Immature natural killer cell (primary cell): Measurements from ENCODE around the gene C17orf50. TPM values are rescaled to one million over a fixed set of nuclear protein-coding genes. Genes with fewer than 3 reads are reported as not detected.
"Not testable (repeated sequence)": the region's sequence is repeated elsewhere in the genome, so short reads cannot be mapped to it uniquely, and the experiment has no call there.

Experiments used
- DNase-seq, 3 donors: peaks; one replicate each; pipeline ENCODE4 v3.0.0; 2022; ENCODE audit warnings: mixed read lengths in 1 of 3
- H3K27ac Mint-ChIP-seq, 6 donors: one replicate each; pipeline ENCODE4 v1.8.0; 2020; ENCODE audit warnings: mixed read lengths in 6 of 6, mild to moderate bottlenecking in 5 of 6, inconsistent platforms in 4 of 6, moderate library complexity in 3 of 6
- H3K27me3 Mint-ChIP-seq, 3 donors: one replicate each; pipeline ENCODE4 v1.8.0; 2020 to 2021; ENCODE audit warnings: low read depth in 3 of 3, mild to moderate bottlenecking in 3 of 3, mixed read lengths in 3 of 3, moderate library complexity in 3 of 3, inconsistent platforms in 1 of 3
- H3K36me3 Mint-ChIP-seq, 3 donors: one replicate each; pipeline ENCODE4 v1.8.0; 2020; ENCODE audit warnings: mixed read lengths in 3 of 3, inconsistent platforms in 2 of 3, mild to moderate bottlenecking in 2 of 3
- H3K4me1 Mint-ChIP-seq, 2 donors: one replicate each; pipeline ENCODE4 v1.8.0; 2020; ENCODE audit warnings: inconsistent platforms in 2 of 2, mild to moderate bottlenecking in 2 of 2, mixed read lengths in 2 of 2, moderate library complexity in 1 of 2
- H3K4me3 Mint-ChIP-seq, 5 donors: one replicate each; pipeline ENCODE4 v1.8.0; 2020; ENCODE audit warnings: mild to moderate bottlenecking in 5 of 5, mixed read lengths in 5 of 5, inconsistent platforms in 3 of 5, moderate library complexity in 3 of 5
- H3K9me3 Mint-ChIP-seq, 6 donors: one replicate each; pipeline ENCODE4 v1.8.0; 2020; ENCODE audit warnings: mild to moderate bottlenecking in 6 of 6, mixed read lengths in 6 of 6, inconsistent platforms in 4 of 6, moderate library complexity in 3 of 6
- polyA plus RNA-seq, 3 donors: library from polyadenylated mRNA; unstranded; fragments of 300-500 nt; fragmentation: Illumina TruSeq; gene quantifications; one replicate each; pipeline ENCODE4 v1.2.3, GENCODE V29; 2021

C17orf50 gene
- polyA plus RNA-seq, 3 donors from 2014 or later: 0.28 to 0.34 TPM; not detected in 1

- H3K4me1 Mint-ChIP-seq: peaks cover 0 to 3% of the 10 kb centered on the region in 2 donors
- H3K27ac Mint-ChIP-seq: no peak overlapping the region
- DNase-seq: no peak
- peaks cover 6 to 11% (median 8%) of the 10 kb centered on the region in 3 donors for H3K27me3 Mint-ChIP-seq
- no peaks in the 10 kb centered on the region for H3K9me3 Mint-ChIP-seq
- peak overlapping the region in 1 of 5 donors; percentile 40 for H3K4me3 Mint-ChIP-seq
- H3K36me3 Mint-ChIP-seq: no peaks in the 10 kb centered on the region
Measured at GRCh38 chr17:35750526-35751395, 9.9 kb upstream of the C17orf50 start.

- not testable (repeated sequence) for H3K4me3 Mint-ChIP-seq, DNase-seq
- peaks cover 6 to 11% (median 8%) of the 10 kb centered on the region in 3 donors for H3K27me3 Mint-ChIP-seq
Measured at GRCh38 chr17:35751541-35751940, 9.1 kb upstream of the C17orf50 start.

GRCh38 chr17:35752471-35752870 lies 8.2 kb upstream of the C17orf50 start:
- H3K9me3 Mint-ChIP-seq: no peaks in the 10 kb centered on the region
- no peak overlapping the region for H3K4me3 Mint-ChIP-seq
- no peaks in the 10 kb centered on the region for H3K36me3 Mint-ChIP-seq
- H3K27me3 Mint-ChIP-seq: peaks cover 5 to 10% (median 8%) of the 10 kb centered on the region in 3 donors
- no peak overlapping the region for H3K27ac Mint-ChIP-seq
- H3K4me1 Mint-ChIP-seq: peaks cover 0 to 3% of the 10 kb centered on the region in 2 donors
- DNase-seq: no peak

More at GRCh38 chr17:35751541-35751940, 9.1 kb upstream of the C17orf50 start:
- not testable (repeated sequence) for H3K9me3 Mint-ChIP-seq, H3K36me3 Mint-ChIP-seq, H3K27ac Mint-ChIP-seq, H3K4me1 Mint-ChIP-seq

GRCh38 chr17:35752945-35753764 lies 7.5 kb upstream of the C17orf50 start, which contains the start of gene GAS2L2:
Gene GAS2L2 (minus strand): TSS chr17:35753239. CDS start chr17:35752850, 389 bp downstream.
- Mint-ChIP-seq H3K36me3 (no peaks in the 10 kb centered on the region), H3K9me3 (no peaks in the 10 kb centered on the region), H3K4me1 (peaks cover 0 to 3% of the 10 kb centered on the region in 2 donors), H3K4me3 (no peak within 1 kb of the TSS), H3K27me3 (peaks cover 4 to 8% (median 8%) of the 10 kb centered on the region in 3 donors), H3K27ac (no peak within 1 kb of the TSS)
- DNase-seq: no peak

GRCh38 chr17:35757243-35757642 lies 3.4 kb upstream of the C17orf50 start:
- Mint-ChIP-seq H3K4me1 (no peaks in the 10 kb centered on the region), H3K27me3 (peaks cover 0 to 2% (median 0%) of the 10 kb centered on the region in 3 donors), H3K4me3 (no peak overlapping the region), H3K36me3 (peaks cover 0 to 3% (median 0%) of the 10 kb centered on the region in 3 donors), H3K9me3 (no peaks in the 10 kb centered on the region), H3K27ac (no peak overlapping the region)
- DNase-seq: no peak

- DNase-seq: no peak
- H3K27ac Mint-ChIP-seq: no peak overlapping the region
- peaks cover 0 to 3% (median 2%) of the 10 kb centered on the region in 3 donors for H3K27me3 Mint-ChIP-seq
- peaks cover 7 to 9% of the 10 kb centered on the region in 2 donors for H3K4me1 Mint-ChIP-seq
- peaks cover 0 to 3% (median 0%) of the 10 kb centered on the region in 3 donors for H3K36me3 Mint-ChIP-seq
- H3K4me3 Mint-ChIP-seq: no peak overlapping the region
- H3K9me3 Mint-ChIP-seq: no peaks in the 10 kb centered on the region
Measured at GRCh38 chr17:35761601-35762000, 914 bp downstream of the C17orf50 start.

- peak overlapping the region in 3 of 6 donors; percentile 23 to 49 (median 35) for H3K27ac Mint-ChIP-seq
- peaks cover 0 to 3% (median 0%) of the 10 kb centered on the region in 3 donors for H3K36me3 Mint-ChIP-seq
- H3K4me3 Mint-ChIP-seq: peak overlapping the region; percentile 93 to 96 (median 96)
- no peak for DNase-seq
- H3K9me3 Mint-ChIP-seq: no peaks in the 10 kb centered on the region
- peaks cover 2 to 3% (median 2%) of the 10 kb centered on the region in 3 donors for H3K27me3 Mint-ChIP-seq
- peaks cover 7 to 9% of the 10 kb centered on the region in 2 donors for H3K4me1 Mint-ChIP-seq
Measured at GRCh38 chr17:35763767-35764122, 3.1 kb downstream of the C17orf50 start.

- H3K4me1 Mint-ChIP-seq: peaks cover 7 to 9% of the 10 kb centered on the region in 2 donors
- no peaks in the 10 kb centered on the region for H3K9me3 Mint-ChIP-seq
- peaks cover 2 to 4% (median 3%) of the 10 kb centered on the region in 3 donors for H3K27me3 Mint-ChIP-seq
- DNase-seq: peak; percentile 85 to 88 (median 87)
- H3K27ac Mint-ChIP-seq: peak overlapping the region; percentile 76 to 93 (median 89)
- H3K4me3 Mint-ChIP-seq: peak overlapping the region; percentile 93 to 96 (median 96)
- peaks cover 0 to 3% (median 0%) of the 10 kb centered on the region in 3 donors for H3K36me3 Mint-ChIP-seq
Measured at GRCh38 chr17:35764123-35764991, 3.7 kb downstream of the C17orf50 start.

GRCh38 chr17:35765086-35765710 lies 4.5 kb downstream of the C17orf50 start:
- Mint-ChIP-seq H3K27me3 (peaks cover 2 to 5% (median 4%) of the 10 kb centered on the region in 3 donors), H3K36me3 (peaks cover 0 to 3% (median 0%) of the 10 kb centered on the region in 3 donors), H3K4me1 (peaks cover 7 to 9% of the 10 kb centered on the region in 2 donors), H3K4me3 (peak overlapping the region; percentile 55 to 96 (median 94)), H3K9me3 (no peaks in the 10 kb centered on the region), H3K27ac (peak overlapping the region in 3 of 6 donors; percentile 76 to 89 (median 87))
- no peak for DNase-seq

GRCh38 chr17:35765756-35766488 lies 5.2 kb downstream of the C17orf50 start:
- peak overlapping the region in 1 of 5 donors; percentile 27 for H3K4me3 Mint-ChIP-seq

GRCh38 chr17:35766489-35766877 lies 5.8 kb downstream of the C17orf50 start:
- H3K27ac Mint-ChIP-seq: no peak overlapping the region
- no peak for DNase-seq
- H3K4me1 Mint-ChIP-seq: peaks cover 7 to 9% of the 10 kb centered on the region in 2 donors
- H3K9me3 Mint-ChIP-seq: no peaks in the 10 kb centered on the region
- peaks cover 2 to 5% (median 4%) of the 10 kb centered on the region in 3 donors for H3K27me3 Mint-ChIP-seq
- no peak overlapping the region for H3K4me3 Mint-ChIP-seq
- H3K36me3 Mint-ChIP-seq: peaks cover 0 to 3% (median 0%) of the 10 kb centered on the region in 3 donors

More at GRCh38 chr17:35765756-35766488, 5.2 kb downstream of the C17orf50 start:
- peaks cover 2 to 5% (median 4%) of the 10 kb centered on the region in 3 donors for H3K27me3 Mint-ChIP-seq
- H3K27ac Mint-ChIP-seq: no peak overlapping the region
- peaks cover 7 to 9% of the 10 kb centered on the region in 2 donors for H3K4me1 Mint-ChIP-seq
- DNase-seq: no peak
- H3K9me3 Mint-ChIP-seq: no peaks in the 10 kb centered on the region
- H3K36me3 Mint-ChIP-seq: peaks cover 0 to 3% (median 0%) of the 10 kb centered on the region in 3 donors
